Uterus (tissue), 2 donors: ENCODE data around the gene BABAM2.

Experiments used
- POLR2A ChIP-seq, 2 donors: fragments of 450-650 bp; IDR thresholded peaks; one replicate each; pipeline ENCODE4 v1.6.1; 2016; ENCODE audit warnings: antibody characterized with exemption in 2 of 2, mild to moderate bottlenecking in 1 of 2, moderate library complexity in 1 of 2
- TF ChIP-seq, protein P1 (sequence below), 4 experiments: fragments of 200-600 bp in 2 of 4; fragments of 450-650 bp in 2 of 4; sonication (generic) in 2 of 4; IDR thresholded peaks; one replicate each; pipeline ENCODE4 v1.5.1; 2016 to 2019; ENCODE audit warnings: antibody characterized with exemption in 4 of 4, mild to moderate bottlenecking in 2 of 4, moderate library complexity in 1 of 4

DNA sequence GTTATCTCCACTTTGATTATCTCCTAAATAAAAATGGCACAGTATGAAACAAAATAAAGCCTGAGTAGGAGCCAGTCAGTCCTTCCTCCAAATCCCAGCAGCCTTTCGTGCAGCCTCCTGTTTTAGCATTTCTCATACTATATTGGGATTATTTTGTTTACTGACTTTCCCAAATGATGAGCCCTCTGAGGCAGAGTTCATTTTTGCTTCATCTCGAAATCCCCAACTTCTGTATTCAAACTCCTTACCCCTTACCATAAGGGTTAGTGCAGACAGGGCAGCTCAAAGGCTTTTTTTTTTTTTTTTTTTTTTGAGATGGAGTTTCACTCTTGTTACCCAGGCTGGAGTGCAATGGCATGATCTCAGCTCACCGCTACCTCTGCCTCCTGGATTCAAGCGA, 388.8 kb downstream of the BABAM2 start:
- TF ChIP-seq, protein P1, sequence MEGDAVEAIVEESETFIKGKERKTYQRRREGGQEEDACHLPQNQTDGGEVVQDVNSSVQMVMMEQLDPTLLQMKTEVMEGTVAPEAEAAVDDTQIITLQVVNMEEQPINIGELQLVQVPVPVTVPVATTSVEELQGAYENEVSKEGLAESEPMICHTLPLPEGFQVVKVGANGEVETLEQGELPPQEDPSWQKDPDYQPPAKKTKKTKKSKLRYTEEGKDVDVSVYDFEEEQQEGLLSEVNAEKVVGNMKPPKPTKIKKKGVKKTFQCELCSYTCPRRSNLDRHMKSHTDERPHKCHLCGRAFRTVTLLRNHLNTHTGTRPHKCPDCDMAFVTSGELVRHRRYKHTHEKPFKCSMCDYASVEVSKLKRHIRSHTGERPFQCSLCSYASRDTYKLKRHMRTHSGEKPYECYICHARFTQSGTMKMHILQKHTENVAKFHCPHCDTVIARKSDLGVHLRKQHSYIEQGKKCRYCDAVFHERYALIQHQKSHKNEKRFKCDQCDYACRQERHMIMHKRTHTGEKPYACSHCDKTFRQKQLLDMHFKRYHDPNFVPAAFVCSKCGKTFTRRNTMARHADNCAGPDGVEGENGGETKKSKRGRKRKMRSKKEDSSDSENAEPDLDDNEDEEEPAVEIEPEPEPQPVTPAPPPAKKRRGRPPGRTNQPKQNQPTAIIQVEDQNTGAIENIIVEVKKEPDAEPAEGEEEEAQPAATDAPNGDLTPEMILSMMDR (IDR thresholded peaks at IDR 0.05): no peak
- no peak for TF ChIP-seq POLR2A (IDR thresholded peaks at IDR 0.05)
